ENCODE data around the gene RBM47. TPM values are rescaled to one million over a fixed set of nuclear protein-coding genes. Genes with fewer than 3 reads are reported as not detected.

RBM47 gene
- total and polyA plus RNA-seq, 2 of the 4 experiments (the other 2 are of a cell fraction), result 0.44 to 1.1 TPM

DNA sequence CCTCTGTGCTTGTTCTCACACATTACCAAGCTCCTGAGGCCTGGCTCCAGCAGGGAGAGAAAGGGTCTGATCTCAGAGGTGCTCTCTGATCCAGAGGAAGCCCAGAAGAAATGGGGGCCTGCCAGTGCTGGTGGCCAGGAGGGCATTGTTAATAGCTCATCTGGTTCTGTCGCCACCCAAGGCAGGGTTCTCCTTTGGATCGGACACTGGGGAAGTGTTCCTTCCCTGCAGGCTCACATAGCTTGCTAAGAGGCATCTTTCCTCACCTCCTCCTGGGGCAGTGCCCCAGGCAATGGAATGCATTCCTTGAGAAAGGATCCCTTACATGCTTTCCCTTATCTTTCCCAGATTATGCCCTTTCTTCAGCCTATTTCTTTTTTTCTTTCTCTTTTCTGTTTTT lies 53.8 kb downstream of the RBM47 start:
- H2AK9ac ChIP-seq (replicated peaks; ENCODE audit: low read depth, low read length, poor library complexity), result no peak overlapping the region
- no peak overlapping the region for H2BK5ac ChIP-seq (ENCODE audit: low read depth, low read length, poor library complexity, severe bottlenecking)
- no TSS peak for BruUV-seq (replicated peaks)
- no CpG with 5 or more reads among the region's 2 CpGs for WGBS, 2 experiments (ENCODE audit: extremely low coverage in 2 of 2, insufficient read length in 1 of 2)
- 0 out of 4 replicates have a peak overlapping the region, but pooled peaks of 1 of the 2 experiments have one; percentile 4 for H4K8ac ChIP-seq (ENCODE audit: low read depth in 2 of 2, low read length in 2 of 2)
- intact Hi-C loops (cut with micrococcal nuclease) (loop anchor here (2.0 kb wide), 1 partner anchor 45 kb away; no protein-coding TSS in a partner anchor), in situ Hi-C loops (cut with MboI; ENCODE audit: low sequenced_read_pairs) (no loop called here), dilution Hi-C loops (cut with HindIII; ENCODE audit: low sequenced_read_pairs, unreplicated experiment) (no loop called here)
- peak overlapping the region; percentile 52; the same call in 1 of the 2 replicates for H3K4ac ChIP-seq (ENCODE audit: low read depth, low read length)
- peaks cover 9% of the 10 kb centered on the region; the same call in 1 of the 2 replicates for H3K4me1 ChIP-seq (ENCODE audit: control insufficient read depth, insufficient read depth, low read length)
- ChIA-PET CTCF (no interaction called here), POLR2A (ENCODE audit: unreplicated experiment) (no interaction called here)
- no peak overlapping the region for H3K56ac ChIP-seq (ENCODE audit: extremely low read depth, insufficient read depth, low read length)
- no peak overlapping the region for H2BK120ac ChIP-seq (ENCODE audit: low read depth, low read length)
- no peaks in the 10 kb centered on the region for H3K36me3 ChIP-seq (ENCODE audit: control insufficient read depth, insufficient read depth, low read length)
- no peaks in the 10 kb centered on the region for H3K9me3 ChIP-seq (ENCODE audit: control insufficient read depth, insufficient read depth, low read length)
- H3K79me1 ChIP-seq (ENCODE audit: low read depth in 1 of 2, low read length in 2 of 2), result no peaks in the 10 kb centered on the region
- no peak for TF ChIP-seq POLR2A (IDR thresholded peaks at IDR 0.05; ENCODE audit: low read depth, low read length)
- TF ChIP-seq USF2 (IDR thresholded peaks at IDR 0.05; ENCODE audit: low read depth, low read length), result no peak
- no peak for TF ChIP-seq CEBPB (IDR thresholded peaks at IDR 0.05; ENCODE audit: low read depth, low read length)
- no peak for TF ChIP-seq BHLHE40 (IDR thresholded peaks at IDR 0.05; ENCODE audit: low read depth, low read length)
- TF ChIP-seq MXI1 (IDR thresholded peaks at IDR 0.05; ENCODE audit: borderline replicate concordance, low read depth, low read length), result no peak
- TF ChIP-seq RFX5 (IDR thresholded peaks at IDR 0.05; ENCODE audit: low read depth, low read length), result no peak
- TF ChIP-seq MAFK (IDR thresholded peaks at IDR 0.05; ENCODE audit: low read depth, low read length), result no peak
- no peak for TF ChIP-seq RCOR1 (IDR thresholded peaks at IDR 0.05; ENCODE audit: insufficient replicate concordance, low read length)
- peak overlapping the region; percentile 65 for H3K23ac ChIP-seq (ENCODE audit: low read depth, low read length)
- H3K9me1 ChIP-seq (ENCODE audit: insufficient read depth, low read length), result peaks cover 14% of the 10 kb centered on the region
- H2AK5ac ChIP-seq (ENCODE audit: low read depth, low read length), result no peak overlapping the region; the same call in 1 of the 2 replicates
- no peak overlapping the region for H3K14ac ChIP-seq (replicated peaks; ENCODE audit: low read depth, low read length)
- H3K4me3 ChIP-seq (ENCODE audit: insufficient read depth, low read depth, low read length), result no peak overlapping the region
- DNase-seq (no peak), ATAC-seq (ENCODE audit: low read depth) (no peak)
- peak overlapping the region; percentile 50; the same call in 1 of the 2 replicates for H3K18ac ChIP-seq (ENCODE audit: low read depth, low read length)
- H4K20me1 ChIP-seq (ENCODE audit: insufficient read depth, low read length), result no peaks in the 10 kb centered on the region
- peak overlapping the region; percentile 36; the same call in 1 of the 2 replicates for H4K5ac ChIP-seq (ENCODE audit: low read depth, low read length)
- peak overlapping the region; percentile 24 for H2AFZ ChIP-seq (replicated peaks; ENCODE audit: low read length, poor library complexity)
- no peak overlapping the region for H3K27ac ChIP-seq (ENCODE audit: insufficient read depth, low read length)
- H3K9ac ChIP-seq (ENCODE audit: low read depth, low read length), result no peak overlapping the region
- no peak overlapping the region for H3K4me2 ChIP-seq (ENCODE audit: low read depth, low read length)
- no peak overlapping the region; the same call in 2 of the 3 replicates for H2BK15ac ChIP-seq (ENCODE audit: low read depth, low read length)
- no peaks in the 10 kb centered on the region for H3K27me3 ChIP-seq (ENCODE audit: control insufficient read depth, insufficient read depth, low read length)
- H4K91ac ChIP-seq (ENCODE audit: insufficient read depth, low read depth, low read length), result peak overlapping the region; percentile 2; the same call in 1 of the 2 replicates
- peak overlapping the region; percentile 57; the same call in 1 of the 2 replicates for H2BK20ac ChIP-seq (ENCODE audit: low read depth, low read length)
